HG02759 (cell line): ENCODE data around the gene DNHD1.

Source experiments
- ATAC-seq: cut with Tn5 transposase; IDR thresholded peaks from one replicate; pipeline ENCODE4 v1.9.1; 2021; ENCODE audit warnings: mild to moderate bottlenecking, moderate library complexity; ENCODE audit not compliant: unreplicated experiment

DNHD1 gene

GRCh38 chr11:6563121-6563619 is 66.1 kb downstream of the DNHD1 start:
- no peak for ATAC-seq

DNA sequence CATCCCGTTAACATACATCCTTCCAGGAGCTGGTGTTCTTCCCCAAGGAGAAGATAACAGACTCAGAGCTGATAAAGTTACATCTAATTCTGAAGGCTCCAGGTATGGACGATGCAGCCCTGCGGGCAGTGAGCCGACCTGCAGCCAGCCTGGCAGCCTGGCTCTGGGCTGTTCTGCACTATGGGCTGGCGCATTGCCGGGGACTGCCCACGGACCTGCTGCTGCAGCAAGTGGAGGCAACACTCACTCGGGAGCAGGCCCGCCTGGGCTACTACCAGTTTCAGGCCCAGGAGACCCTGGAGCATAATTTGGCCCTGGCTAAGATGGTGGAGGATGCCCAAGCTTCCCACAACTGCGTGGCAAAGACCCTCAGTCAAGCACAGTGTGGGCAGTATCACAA is 66.6 kb downstream of the DNHD1 start:
- ATAC-seq, result no peak

- ATAC-seq, result no peak
Measured at GRCh38 chr11:6565325-6565724, 68.2 kb downstream of the DNHD1 start.

DNA sequence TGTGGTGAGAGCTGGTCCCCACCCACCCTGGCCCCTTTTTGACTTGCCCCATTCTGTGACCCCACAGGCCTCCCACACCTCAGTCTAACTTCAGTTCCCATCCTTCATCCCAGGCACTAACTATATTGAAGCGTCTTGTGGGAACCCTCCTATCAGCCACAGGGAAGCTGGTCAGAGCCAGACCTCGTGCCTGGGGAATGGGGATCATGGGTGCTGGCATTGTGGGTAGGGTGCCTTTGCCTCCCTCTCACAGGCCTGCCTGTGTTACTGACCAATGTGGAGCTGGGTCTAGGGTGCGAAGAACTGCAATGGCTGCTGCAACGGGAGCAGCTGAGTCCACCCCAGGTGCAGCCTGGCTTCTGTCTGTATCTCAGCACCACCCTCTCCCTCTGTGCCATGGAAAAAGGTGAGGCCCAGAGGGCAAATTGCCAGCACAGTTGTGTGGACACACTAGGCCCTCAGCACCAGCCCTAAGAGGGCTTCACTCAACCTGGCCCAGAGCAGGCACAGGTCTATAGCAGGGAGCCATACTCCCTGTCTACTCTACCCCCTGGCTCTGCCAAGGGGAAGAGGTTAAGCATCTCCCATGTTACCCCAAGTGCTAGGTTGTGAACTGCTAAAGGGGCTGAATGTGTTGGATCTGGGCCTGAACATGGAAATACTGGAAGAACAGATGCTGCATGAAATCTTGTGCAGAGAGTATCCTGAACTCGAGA is 69.1 kb downstream of the DNHD1 start:
- no peak for ATAC-seq

- no peak for ATAC-seq
Measured at GRCh38 chr11:6566704-6567370, 69.8 kb downstream of the DNHD1 start.

DNA sequence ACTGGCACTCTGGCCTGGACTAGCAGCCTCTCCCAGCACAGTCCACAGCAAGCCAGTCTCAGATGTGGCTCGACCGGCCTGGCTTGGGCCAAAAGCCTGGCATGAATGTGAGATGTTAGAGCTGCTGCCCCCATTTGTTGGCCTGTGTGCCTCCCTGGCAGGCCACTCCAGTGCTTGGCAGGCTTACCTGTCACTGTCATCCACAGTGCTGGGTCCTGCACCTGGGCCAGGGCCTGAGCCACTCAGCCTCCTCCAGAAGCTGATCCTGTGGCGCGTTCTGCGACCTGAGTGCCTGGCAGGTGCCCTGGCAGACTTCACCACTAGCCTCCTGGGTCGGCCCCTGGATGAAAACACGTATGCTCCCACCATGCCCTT is 70.3 kb downstream of the DNHD1 start:
- ATAC-seq, result no peak

- ATAC-seq, result no peak
Measured at GRCh38 chr11:6568191-6568918, 71.3 kb downstream of the DNHD1 start.

DNA sequence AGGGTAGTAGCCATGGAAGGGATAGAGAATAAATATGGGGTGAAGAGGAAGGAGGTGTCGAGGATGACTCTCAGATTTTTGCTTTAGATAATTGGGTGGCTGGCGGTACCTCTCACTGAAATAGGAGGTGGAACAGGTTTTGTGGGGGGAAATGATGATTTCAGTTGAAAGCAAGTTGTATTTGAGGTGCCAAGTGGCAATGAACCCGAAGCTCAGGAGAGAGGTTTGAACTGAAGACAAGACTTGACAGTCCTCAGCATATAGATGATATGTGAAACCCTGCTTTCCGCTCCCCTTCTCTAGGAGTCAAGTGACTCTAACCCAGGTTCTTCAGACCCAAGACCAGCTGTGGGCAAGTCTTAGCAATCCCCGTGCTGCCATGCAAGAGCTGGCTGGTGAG is 72.6 kb downstream of the DNHD1 start:
- no peak for ATAC-seq

DNA sequence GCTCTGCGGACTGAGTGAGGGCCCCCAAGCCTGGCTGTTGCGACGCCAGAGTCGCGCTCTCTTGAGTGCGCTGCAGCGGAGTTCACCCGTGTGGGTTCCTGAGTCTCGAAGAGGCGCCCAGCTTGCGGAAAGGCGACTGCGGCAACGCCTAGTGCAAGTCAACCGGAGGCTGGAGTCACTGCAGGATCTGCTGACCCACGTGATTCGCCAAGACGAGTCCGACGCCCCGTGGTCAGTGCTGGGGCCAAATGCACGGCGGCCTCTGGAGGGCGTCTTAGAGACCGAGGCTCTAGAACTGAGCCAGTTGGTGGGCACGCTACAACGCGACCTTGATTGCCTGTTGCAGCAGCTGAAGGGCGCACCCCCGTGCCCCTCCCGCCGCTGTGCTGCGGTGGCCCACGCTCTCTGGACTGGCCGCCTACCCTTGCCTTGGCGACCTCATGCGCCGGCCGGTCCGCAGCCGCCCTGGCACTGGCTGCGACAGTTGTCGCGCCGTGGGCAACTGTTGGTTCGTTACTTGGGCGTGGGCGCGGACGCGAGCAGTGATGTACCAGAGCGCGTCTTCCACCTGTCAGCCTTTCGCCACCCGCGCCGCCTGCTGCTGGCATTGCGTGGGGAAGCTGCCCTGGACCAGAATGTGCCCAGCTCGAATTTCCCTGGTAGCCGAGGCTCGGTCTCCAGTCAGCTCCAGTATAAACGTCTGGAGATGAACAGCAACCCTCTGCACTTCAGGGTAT is 73.8 kb downstream of the DNHD1 start:
- no peak for ATAC-seq

DNA sequence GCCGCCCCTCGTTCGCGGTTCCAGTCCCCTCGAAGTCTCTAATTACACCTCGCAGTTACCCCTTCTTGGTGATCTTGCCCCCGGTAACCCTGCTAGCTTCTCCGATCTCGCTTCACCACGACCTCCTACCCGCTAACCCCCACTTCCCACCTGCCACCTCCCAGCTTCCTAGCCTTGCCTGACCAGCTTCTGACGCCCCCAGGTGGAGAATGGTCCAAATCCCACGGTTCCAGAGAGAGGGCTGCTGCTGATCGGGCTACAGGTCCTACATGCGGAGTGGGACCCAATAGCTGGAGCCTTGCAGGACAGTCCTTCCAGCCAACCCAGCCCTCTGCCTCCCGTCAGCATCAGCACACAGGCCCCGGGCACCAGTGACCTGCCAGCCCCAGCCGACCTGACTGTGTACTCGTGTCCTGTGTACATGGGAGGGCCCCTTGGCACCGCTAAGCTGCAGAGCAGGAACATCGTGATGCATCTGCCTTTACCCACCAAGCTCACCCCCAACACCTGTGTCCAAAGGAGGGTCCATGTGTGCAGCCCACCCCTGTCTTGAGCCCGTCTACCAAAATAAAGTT is 74.4 kb downstream of the DNHD1 start:
- no peak for ATAC-seq

DNA sequence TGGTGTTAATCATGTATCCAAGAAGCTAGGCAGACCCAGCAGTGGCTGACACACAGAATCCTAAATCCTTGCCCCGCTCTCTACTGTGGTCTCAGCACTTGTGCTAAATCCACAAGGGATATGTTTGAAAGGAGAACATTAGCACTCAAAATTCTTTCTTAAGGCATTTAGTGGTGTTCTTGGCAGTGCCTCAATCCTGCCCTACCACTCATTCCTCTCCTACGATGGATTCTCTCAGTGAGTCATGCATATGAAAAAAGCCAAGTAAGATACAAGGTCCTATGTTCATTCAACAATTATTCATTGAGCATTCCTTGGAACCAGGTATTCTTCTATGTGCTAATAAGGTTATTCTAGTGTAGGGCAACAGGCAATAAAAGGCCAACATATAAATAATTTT is 75.1 kb downstream of the DNHD1 start:
- ATAC-seq, result no peak

DNA sequence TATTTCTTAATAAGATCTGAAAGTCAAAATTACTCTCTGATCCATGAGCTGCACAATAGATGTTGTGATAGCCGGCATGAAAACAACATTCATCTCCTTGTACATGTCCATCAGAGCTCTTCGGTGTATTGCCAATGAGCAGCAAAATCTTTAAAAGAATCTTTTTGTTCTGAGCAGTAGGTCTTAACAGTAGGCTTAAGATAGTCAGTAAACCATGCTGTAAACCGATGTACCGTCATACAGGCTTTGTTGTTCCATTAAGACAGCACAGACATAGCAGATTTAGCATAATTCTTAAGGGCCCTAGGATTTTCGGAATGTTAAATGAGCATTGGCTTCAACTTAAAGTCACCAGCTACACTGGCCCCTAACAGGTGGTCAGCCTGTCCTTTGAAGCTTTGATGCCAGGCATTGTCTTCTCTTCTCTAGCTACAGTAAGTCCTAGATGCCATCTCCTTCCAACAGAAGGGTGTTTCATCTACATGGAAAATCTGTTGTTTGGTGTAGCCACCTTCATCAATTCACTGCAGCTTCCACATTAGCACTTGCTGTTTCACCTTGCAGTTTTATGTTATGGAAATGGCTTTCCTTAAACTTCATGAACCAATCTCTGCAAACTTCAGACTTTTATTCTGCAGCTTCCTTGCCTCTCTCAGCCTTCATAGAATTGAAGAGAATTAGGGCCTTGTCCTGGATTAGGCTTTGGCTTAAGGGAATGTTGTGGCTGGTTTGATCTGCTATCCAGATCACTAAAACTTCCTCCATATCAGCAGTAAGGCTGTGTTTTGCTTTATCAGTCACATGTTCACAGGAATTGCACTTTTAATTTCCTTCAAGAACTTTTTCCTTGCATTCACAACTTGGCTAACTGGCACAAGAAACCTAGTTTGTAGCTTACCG is 78.0 kb downstream of the DNHD1 start:
- no peak for ATAC-seq

DNA sequence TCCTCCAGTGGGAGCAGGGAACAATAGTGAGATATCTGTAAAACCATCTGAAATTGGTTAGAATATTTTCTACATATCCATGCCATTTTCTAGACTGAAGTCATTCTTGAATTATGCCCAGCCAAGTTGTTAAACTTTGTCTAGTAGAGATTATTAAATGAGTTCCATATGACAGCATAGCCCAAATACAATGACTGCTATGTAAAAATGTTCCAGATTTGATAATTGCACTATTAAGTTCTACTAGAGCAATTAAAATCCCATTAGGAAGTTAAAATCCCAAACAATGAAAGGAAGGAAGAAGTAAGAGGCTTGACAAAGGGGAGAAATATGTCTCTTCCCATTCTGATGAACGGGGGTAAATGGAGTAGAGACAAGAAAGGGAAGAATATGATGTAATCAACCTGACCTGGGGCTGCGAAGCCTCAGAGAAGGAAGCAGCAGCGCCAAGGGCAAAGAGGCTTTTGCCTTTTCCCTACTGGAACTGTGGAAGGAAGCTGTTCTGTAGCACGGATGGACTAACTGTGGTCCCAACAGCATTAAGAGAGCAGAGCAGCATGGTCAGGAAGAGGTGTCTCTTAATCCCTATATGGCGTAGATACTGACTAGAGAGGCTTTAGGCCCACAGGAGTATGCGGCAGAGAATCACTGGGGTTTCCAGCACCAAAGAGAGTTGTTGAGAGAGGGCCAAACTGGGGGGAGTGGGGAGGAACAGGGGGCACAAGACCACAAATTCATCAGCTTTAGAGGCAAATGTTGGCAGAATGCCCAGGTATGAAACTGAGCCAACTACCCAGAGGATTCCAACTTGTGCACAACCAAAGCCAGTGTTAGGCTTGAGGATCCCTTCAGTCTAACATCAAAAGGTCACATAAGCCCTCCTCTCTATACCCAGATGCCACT is 79.6 kb downstream of the DNHD1 start:
- no peak for ATAC-seq

DNA sequence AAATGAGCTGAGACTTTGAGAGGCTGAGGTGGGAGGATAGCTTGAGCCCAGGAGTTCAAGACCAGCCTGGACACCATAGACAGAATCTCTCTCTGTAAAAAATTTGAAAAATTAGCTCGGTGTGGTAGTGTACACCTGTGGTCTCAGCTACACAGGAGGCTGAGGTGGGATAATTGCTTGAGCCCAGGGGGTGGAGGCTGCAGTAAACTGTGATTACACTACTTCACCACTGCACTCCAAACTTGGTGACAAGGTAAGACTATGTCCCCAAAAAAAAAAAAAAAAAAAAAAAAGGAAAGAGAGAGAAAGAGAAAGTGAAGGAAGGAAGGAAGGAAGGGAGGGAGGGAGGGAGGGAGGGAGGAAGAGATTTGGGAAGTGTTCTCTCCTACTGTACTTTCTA is 81.1 kb downstream of the DNHD1 start:
- ATAC-seq, result no peak

- no peak for ATAC-seq
Measured at GRCh38 chr11:6579681-6580080, 82.6 kb downstream of the DNHD1 start.

GRCh38 chr11:6583584-6583983 is 86.5 kb downstream of the DNHD1 start:
- ATAC-seq, result no peak

- ATAC-seq, result no peak
Measured at GRCh38 chr11:6584528-6584927, 87.4 kb downstream of the DNHD1 start.

- ATAC-seq, result no peak
Measured at GRCh38 chr11:6586434-6587359, 89.6 kb downstream of the DNHD1 start.
